ACHN (cell line): Measurements from ENCODE around the gene TOLLIP.
"Not testable (repeated sequence)": the region's sequence is repeated elsewhere in the genome, so short reads cannot be mapped to it uniquely, and the experiment has no call there.

Source experiments
- DNase-seq: peaks from one replicate; pipeline ENCODE4 v3.0.0-alpha.2; 2015
- in situ Hi-C: cut with HindIII; loops from 2 replicates; pipeline ENCODE4 v1.10.0; 2017; ENCODE audit warnings: low sequenced_read_pairs, low pct_ligation_motif_present, low pct_unique_long_range_greater_than_20kb

Gene TOLLIP

DNA sequence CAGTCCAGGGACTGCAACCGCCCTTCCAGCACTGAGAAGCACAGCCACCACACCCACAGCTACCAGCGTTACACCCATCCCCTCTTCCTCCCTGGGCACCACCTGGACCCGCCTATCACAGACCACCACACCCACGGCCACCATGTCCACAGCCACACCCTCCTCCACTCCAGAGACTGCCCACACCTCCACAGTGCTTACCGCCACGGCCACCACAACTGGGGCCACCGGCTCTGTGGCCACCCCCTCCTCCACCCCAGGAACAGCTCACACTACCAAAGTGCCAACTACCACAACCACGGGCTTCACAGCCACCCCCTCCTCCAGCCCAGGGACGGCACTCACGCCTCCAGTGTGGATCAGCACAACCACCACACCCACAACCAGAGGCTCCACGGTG lies 66.7 kb downstream of the TOLLIP start:
- in situ Hi-C loops, DNase-seq: not testable (repeated sequence)

DNA sequence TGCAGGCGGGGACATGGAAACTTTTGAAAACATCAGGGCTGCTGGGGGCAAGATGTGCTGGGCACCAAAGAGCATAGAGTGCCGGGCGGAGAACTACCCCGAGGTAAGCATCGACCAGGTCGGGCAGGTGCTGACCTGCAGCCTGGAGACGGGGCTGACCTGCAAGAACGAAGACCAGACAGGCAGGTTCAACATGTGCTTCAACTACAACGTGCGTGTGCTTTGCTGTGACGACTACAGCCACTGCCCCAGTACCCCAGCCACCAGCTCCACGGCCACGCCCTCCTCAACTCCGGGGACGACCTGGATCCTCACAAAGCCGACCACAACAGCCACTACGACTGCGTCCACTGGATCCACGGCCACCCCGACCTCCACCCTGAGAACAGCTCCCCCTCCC lies 67.1 kb downstream of the TOLLIP start:
- no peak for DNase-seq
- in situ Hi-C loops, result no loop called here

DNA sequence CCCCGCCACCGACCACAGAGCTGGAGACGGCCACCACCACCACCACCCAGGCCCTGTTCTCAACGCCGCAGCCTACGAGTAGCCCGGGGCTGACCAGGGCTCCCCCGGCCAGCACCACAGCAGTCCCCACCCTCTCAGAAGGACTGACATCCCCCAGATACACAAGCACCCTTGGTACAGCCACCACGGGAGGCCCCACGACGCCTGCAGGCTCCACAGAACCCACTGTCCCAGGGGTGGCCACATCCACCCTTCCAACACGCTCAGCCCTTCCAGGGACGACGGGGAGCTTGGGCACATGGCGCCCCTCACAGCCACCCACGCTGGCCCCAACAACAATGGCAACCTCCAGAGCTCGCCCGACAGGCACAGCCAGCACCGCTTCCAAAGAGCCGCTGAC lies 67.7 kb downstream of the TOLLIP start:
- no peak for DNase-seq
- in situ Hi-C loops, result no loop called here

DNA sequence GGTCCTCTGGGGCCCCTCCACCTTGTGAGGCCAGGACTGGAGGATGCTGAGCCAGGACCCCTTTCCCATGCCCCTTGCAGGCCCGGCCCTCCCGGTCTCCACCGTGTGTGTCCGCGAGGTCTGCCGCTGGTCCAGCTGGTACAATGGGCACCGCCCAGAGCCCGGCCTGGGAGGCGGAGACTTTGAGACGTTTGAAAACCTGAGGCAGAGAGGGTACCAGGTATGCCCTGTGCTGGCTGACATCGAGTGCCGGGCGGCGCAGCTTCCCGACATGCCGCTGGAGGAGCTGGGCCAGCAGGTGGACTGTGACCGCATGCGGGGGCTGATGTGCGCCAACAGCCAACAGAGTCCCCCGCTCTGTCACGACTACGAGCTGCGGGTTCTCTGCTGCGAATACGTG lies 68.7 kb downstream of the TOLLIP start:
- DNase-seq, result no peak
- in situ Hi-C loops, result no loop called here

DNA sequence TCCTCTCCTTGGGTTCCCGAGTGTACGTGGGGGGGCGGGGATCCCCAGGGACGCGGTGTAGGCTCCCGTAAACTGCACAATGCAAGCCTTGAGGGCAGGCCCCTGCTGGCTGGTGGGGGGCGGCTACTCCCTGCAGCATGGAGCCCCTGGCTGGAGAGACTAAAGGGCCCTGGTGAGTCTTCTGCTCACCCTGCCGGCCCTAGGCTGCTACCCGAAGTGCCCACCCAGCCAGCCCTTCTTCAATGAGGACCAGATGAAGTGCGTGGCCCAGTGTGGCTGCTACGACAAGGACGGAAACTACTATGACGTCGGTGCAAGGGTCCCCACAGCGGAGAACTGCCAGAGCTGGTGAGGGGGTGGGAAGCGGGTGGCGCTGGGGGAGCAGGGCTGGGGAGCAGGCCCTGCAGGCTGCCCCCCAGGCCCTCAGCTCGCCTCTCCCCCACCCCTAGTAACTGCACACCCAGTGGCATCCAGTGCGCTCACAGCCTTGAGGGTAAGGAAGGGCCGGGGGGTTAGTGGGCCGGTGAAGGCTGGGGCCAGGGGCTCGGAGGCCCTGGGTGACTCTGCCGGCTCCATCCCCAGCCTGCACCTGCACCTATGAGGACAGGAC lies 69.7 kb downstream of the TOLLIP start:
- in situ Hi-C loops, result no loop called here
- DNase-seq, result no peak

DNA sequence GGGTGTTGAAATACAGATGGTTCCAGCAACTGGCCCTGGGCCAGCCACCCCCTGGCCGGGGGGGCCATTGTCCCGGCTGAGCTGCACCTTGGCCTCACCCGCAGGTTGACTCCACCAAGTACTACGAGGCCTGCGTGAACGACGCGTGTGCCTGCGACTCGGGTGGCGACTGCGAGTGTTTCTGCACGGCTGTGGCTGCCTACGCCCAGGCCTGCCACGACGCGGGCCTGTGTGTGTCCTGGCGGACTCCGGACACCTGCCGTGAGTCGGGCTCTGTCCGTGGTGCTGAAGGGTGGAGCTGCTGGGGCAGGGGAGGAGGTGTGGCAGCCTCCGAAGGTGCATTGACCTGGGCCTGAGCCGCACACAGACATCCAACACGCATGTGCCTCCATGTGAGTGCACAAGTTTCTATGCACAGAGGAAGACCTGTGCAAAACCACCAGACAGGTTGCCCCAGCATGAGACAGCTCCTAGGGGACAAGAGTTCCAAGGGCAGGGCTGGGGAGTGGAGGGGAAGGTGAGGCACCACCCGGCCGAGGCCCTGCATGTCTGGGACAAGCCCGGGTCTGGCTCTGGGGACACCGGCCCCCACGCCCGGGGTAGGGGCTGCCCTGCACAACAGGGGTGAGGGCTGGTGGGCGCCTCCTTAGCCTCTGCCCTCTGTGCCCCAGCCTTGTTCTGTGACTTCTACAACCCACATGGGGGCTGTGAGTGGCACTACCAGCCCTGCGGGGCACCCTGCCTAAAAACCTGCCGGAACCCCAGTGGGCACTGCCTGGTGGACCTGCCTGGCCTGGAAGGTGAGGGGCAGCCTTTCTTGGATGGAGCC lies 70.5 kb downstream of the TOLLIP start:
- no peak for DNase-seq
- in situ Hi-C loops, result no loop called here

DNA sequence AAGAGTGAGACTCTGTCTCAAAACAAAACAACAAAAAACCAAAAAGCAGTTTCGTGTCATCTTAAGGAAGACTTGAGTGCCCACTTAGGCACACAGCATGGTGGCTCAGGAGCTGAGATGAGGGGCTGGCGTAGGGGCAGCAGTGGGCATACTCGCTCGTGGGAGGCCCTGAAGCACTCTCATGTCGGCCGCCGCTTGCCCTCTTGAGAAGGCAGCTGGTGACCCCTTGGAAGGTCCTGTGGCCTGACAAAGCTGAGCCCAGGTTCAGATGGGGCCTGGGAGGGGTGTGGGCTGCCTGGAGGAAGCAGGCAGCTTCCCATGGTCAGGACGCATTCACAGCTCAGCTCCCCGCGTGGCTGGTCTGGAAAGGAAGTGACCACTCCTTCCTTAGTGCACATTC lies 71.6 kb downstream of the TOLLIP start:
- no peak for DNase-seq

DNA sequence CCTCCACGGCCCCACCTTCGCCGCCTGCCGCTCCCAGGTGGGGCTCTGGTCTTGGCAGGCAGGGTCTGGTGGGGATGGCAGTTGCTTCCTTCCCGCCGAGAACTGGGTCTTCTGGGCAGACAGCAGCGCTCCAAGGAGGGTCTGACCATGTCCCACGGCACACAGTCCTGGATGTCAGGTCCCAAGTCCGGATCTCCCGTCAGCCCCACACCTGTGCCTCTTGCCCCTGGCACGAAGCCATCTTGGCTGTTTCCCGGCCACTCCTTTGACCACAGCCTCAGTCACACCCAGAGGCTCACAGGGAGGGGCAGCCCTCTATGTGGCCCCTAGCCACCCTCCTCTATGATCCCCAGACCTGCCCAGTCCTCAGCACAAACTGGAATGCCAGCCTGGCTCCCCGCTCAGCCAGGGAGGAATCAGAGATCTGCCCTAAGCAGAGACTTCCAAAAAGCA lies 72.3 kb downstream of the TOLLIP start:
- in situ Hi-C loops, result no loop called here
- DNase-seq, result no peak

More for the DNA sequence above, 71.6 kb downstream of the TOLLIP start:
- in situ Hi-C loops, result no loop called here

DNA sequence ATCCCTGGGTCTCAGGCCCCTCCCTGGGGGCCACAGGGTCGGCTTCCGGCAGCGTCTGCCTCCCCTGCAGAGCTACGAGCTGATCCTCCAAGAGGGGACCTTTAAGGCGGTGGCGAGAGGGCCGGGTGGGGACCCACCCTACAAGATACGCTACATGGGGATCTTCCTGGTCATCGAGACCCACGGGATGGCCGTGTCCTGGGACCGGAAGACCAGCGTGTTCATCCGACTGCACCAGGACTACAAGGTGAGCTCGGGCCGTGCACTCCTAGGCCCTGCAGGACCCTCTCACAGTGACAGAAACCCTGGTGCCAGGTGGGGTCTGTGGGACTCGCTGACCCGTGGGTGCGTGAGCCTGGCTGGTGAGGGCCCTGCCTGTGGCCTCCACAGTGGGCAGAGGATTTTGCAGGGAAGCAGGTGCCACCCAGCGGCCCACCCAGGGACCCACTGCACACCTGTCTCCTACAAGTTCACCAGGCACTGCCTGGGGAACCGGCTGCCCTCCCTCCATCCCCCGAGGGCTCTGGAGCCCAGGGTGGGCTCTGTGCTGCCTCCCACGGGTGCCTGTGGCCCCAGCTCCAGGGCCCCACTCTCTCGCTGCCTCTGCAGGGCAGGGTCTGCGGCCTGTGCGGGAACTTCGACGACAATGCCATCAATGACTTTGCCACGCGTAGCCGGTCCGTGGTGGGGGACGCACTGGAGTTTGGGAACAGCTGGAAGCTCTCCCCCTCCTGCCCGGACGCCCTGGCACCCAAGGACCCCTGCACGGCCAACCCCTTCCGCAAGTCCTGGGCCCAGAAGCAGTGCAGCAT lies 72.9 kb downstream of the TOLLIP start:
- DNase-seq, result no peak
- in situ Hi-C loops, result no loop called here

DNA sequence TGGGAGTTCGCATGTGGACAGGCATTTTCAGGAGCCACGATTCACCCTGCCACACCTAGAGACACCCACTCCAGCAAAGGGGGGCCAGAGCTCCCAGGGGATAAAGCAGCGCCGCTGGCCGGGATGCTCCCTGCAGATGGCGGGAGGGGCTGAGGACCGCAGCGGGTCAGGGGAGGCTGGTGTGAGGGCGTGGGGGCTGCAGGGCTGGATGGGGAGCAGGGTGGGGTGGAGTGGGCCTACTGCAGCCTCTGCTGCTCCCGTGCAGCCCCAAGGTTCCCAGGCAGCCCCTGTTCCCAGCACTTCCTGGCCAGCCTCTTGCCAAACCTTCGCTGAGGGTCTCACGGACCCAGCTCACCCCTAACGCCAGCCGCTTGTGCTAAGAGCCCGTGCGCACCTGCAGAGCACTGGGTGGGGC lies 73.5 kb downstream of the TOLLIP start:
- DNase-seq, result no peak
- in situ Hi-C loops, result no loop called here

DNA sequence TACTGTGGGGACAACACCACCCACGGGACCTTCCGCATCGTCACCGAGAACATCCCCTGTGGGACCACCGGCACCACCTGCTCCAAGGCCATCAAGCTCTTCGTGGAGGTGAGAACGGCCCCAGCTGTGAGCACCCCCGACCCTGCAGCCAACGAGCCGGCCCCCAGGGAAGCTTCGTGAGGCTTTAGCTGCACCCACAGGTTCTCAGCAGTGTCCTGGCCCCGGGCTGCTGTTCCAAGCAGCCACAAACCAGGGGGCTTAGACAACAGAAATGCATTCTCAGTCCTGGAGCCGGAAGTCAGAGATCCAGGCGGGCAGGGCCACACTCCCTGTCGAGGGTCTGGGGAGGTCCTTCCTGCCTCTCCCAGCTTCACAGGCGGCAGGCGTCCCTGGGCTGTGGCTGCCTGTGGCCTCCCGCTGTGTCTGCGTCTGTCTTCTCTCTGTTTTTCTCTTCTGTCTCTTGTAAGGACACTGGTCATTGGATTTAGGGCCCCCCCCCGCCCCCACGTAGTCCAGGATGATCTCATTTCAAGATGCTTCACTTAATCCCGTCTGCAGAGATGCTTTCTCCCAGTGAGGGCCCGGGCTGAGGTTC lies 74.0 kb downstream of the TOLLIP start:
- in situ Hi-C loops, result no loop called here
- DNase-seq, result no peak

DNA sequence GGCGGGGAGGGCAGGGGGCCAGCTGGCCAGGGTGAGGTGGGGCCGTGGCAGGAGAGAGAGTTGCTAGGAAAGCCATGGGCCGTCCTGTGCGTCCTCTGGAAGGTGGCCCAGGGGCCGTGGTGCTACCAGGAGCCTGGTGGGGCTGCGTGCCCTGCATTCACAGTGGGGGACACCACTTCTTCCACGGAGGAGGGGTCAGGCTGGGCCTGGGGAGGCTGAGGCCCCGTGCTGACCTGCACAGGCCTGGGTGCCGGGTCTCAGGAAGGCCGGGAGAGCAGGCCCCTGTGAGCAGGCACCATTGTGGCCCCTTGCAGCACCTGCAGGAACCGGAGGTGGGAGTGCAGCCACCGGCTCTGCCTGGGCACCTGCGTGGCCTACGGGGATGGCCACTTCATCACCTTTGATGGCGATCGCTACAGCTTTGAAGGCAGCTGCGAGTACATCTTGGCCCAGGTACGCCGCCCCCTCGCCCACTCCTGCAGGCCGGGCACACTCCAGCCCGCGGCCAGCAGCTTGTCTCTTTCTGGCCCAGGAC lies 74.6 kb downstream of the TOLLIP start:
- in situ Hi-C loops, result no loop called here
- no peak for DNase-seq

DNA sequence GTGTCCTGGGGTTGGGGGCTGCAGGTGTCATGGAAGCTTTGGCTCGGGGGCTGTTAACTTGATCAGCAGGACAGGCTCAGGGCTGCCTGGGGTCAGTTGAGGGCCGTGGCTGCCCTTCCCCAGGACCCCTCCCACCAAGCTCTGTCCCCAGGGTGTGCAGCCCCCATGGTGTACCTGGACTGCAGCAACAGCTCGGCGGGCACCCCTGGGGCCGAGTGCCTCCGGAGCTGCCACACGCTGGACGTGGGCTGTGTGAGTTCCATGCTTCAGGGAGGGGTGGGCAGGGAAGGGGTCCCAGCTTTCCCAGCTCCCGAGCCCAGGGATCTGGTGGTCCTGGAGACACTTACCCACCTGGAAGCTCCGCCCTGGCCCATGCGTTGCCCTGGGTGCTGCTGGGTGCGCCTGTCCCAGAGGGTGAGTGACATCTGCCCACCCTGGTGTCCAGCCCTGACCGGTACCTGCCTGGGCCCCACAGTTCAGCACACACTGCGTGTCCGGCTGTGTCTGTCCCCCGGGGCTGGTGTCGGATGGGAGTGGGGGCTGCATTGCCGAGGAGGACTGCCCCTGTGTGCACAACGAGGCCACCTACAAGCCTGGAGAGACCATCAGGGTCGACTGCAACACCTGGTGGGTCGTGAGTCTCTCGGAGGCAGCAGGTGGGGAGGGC lies 75.2 kb downstream of the TOLLIP start:
- in situ Hi-C loops, result no loop called here
- no peak for DNase-seq

DNA sequence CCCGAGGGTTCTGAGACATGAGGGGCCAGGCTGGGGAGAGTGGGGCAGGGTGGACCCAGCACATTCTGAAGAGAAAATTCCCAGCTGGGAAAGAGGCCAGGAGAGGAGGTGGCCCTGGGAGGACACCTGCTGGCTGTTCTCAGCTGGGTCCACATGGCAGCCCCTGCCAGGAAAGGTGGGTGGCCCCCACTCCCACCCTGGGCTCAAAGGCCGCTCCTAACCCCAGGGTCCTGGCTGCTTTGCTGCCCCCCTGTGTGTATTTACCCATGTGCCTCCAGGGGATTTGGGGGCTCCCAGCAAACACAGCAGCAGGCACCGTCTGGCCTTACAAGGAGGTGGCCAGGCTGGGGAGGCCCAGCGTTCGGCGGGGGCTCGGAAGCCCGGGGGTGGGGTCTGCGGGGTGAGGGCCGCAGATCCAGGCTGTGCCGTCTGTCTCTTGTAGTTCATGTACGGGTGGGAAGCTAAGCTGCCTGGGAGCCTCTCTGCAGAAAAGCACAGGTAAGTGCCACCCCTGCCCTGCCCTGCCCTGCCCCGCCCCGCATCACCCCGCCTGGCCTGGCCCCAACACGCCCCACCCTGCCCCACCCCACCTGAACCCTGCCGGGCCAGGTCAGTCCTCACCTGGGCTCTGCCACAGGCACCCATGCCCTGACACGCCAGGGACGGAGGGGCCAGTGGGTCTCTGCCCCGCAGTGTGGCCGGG lies 75.9 kb downstream of the TOLLIP start:
- DNase-seq, result no peak
- in situ Hi-C loops, result no loop called here

DNA sequence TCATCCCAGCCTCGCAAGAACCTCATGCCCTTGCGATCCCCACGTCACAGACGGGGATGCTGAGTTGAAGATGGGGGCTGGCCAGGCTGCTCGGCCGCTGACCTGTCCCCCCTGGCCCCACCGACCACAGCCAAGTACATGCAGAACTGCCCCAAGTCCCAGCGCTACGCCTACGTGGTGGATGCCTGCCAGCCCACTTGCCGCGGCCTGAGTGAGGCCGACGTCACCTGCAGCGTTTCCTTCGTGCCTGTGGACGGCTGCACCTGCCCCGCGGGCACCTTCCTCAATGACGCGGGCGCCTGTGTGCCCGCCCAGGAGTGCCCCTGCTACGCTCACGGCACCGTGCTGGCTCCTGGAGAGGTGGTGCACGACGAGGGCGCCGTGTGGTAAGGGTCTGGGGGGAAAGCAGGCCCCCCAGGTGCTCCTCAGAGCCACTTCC lies 76.5 kb downstream of the TOLLIP start:
- in situ Hi-C loops, result no loop called here
- no peak for DNase-seq

DNA sequence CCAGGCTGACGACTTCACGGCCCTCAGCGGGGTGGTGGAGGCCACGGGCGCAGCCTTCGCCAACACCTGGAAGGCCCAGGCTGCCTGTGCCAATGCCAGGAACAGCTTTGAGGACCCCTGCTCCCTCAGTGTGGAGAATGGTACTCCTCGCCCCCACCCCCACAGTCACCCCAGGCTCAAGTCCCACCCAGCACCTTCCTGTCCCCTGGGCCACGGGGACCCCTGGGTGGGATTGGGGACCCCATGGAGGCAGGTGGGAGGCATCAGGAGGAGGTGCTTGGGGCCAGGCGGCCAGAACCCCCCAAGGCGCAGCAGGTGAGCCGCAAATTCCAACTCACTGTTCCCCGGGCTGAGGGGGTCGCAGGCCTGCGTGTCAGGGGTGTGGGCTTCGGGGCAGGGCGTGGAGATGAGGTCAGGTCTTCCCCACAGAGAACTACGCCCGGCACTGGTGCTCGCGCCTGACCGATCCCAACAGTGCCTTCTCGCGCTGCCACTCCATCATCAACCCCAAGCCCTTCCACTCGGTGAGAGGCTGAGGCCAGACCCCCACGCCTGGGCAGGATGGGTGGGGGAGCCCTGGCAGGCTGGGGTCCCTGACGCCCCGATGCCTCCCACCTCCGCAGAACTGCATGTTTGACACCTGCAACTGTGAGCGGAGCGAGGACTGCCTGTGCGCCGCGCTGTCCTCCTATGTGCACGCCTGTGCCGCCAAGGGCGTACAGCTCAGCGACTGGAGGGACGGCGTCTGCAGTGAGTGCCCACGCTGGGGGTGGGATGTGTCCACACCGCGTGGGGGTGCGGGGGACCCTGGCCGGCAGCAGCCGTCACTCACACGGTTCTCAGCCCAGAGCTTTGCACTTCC lies 77.2 kb downstream of the TOLLIP start:
- in situ Hi-C loops, result no loop called here
- no peak for DNase-seq
